ENCODE results near the gene NADSYN1. TPM values are rescaled to one million over a fixed set of nuclear protein-coding genes. Genes with fewer than 3 reads are reported as not detected.

Gene NADSYN1
- total RNA-seq, 1 experiment from 2014 or later = 91.3 TPM

GRCh38 chr11:71434576-71435130, 18.4 kb upstream of the NADSYN1 start:
- ChIA-PET CTCF (interaction anchor here (0.7 kb wide), 1 partner anchor 9 kb away, joined by 3 read pairs; no protein-coding TSS in a partner anchor), POLR2A (no interaction called here)
- peaks cover 50% of the 10 kb centered on the region for H3K36me3 Mint-ChIP-seq (ENCODE audit: insufficient read depth, unreplicated experiment)
- H3K9me3 Mint-ChIP-seq (ENCODE audit: unreplicated experiment) = no peaks in the 10 kb centered on the region
- H3K4me1 Mint-ChIP-seq (ENCODE audit: low read depth, unreplicated experiment) = peaks cover 17% of the 10 kb centered on the region
- Histone ChIP-seq H3K4me3 (ENCODE audit: low read depth, low read length) (no peak overlapping the region), H3K27me3 (replicated peaks; ENCODE audit: control insufficient read depth, insufficient read depth, low read length) (no peaks in the 10 kb centered on the region), H3K36me3 (ENCODE audit: control insufficient read depth, insufficient read depth, low read length) (peaks cover 11% of the 10 kb centered on the region), H3K4me1 (peaks cover 13% of the 10 kb centered on the region), H3K9me3 (no peaks in the 10 kb centered on the region)
- H3K27me3 Mint-ChIP-seq (ENCODE audit: insufficient read depth, unreplicated experiment) = no peaks in the 10 kb centered on the region
- peak overlapping the region; percentile 9 for H3K27ac Mint-ChIP-seq (ENCODE audit: unreplicated experiment)
- H3K4me3 Mint-ChIP-seq (ENCODE audit: unreplicated experiment) = no peak overlapping the region
- intact Hi-C loops (cut with micrococcal nuclease; ENCODE audit: unreplicated experiment) = no loop called here
- no peak for DNase-seq
- no peak for TF ChIP-seq CTCF (IDR thresholded peaks at IDR 0.05; ENCODE audit: insufficient read depth in 1 of 2, low read depth in 1 of 2, low read length in 1 of 2, severe bottlenecking in 1 of 2, unreplicated experiment in 1 of 2)
- BruUV-seq (replicated peaks) = TSS peak; percentile 50

- POLR2A ChIA-PET = no interaction called here
- Mint-ChIP-seq H3K27ac (ENCODE audit: unreplicated experiment) (no peak overlapping the region), H3K4me3 (ENCODE audit: unreplicated experiment) (no peak overlapping the region), H3K4me1 (ENCODE audit: low read depth, unreplicated experiment) (peaks cover 17% of the 10 kb centered on the region), H3K27me3 (ENCODE audit: insufficient read depth, unreplicated experiment) (no peaks in the 10 kb centered on the region), H3K36me3 (ENCODE audit: insufficient read depth, unreplicated experiment) (peaks cover 57% of the 10 kb centered on the region), H3K9me3 (ENCODE audit: unreplicated experiment) (no peaks in the 10 kb centered on the region)
- Histone ChIP-seq H3K4me3 (ENCODE audit: low read depth, low read length) (no peak overlapping the region), H3K4me1 (peaks cover 13% of the 10 kb centered on the region), H3K9me3 (no peaks in the 10 kb centered on the region), H3K27me3 (replicated peaks; ENCODE audit: control insufficient read depth, insufficient read depth, low read length) (no peaks in the 10 kb centered on the region), H3K36me3 (ENCODE audit: control insufficient read depth, insufficient read depth, low read length) (peaks cover 14% of the 10 kb centered on the region)
- no peak for DNase-seq
- CTCF ChIA-PET = no interaction called here
- no peak for TF ChIP-seq CTCF (IDR thresholded peaks at IDR 0.05; ENCODE audit: insufficient read depth in 1 of 2, low read depth in 1 of 2, low read length in 1 of 2, severe bottlenecking in 1 of 2, unreplicated experiment in 1 of 2)
- BruUV-seq (replicated peaks) = no TSS peak
- intact Hi-C loops (cut with micrococcal nuclease; ENCODE audit: unreplicated experiment) = no loop called here
These were observed 17.6 kb upstream of the NADSYN1 start for GRCh38 chr11:71435278-71435951.

GRCh38 chr11:71436861-71437260, 16.1 kb upstream of the NADSYN1 start:
- DNase-seq = no peak
- H3K4me1 Mint-ChIP-seq (ENCODE audit: low read depth, unreplicated experiment) = peaks cover 17% of the 10 kb centered on the region
- no peak for TF ChIP-seq CTCF (IDR thresholded peaks at IDR 0.05; ENCODE audit: insufficient read depth in 1 of 2, low read depth in 1 of 2, low read length in 1 of 2, severe bottlenecking in 1 of 2, unreplicated experiment in 1 of 2)
- intact Hi-C loops (cut with micrococcal nuclease; ENCODE audit: unreplicated experiment) = no loop called here
- H3K27ac Mint-ChIP-seq (ENCODE audit: unreplicated experiment) = no peak overlapping the region
- H3K36me3 Mint-ChIP-seq (ENCODE audit: insufficient read depth, unreplicated experiment) = peaks cover 66% of the 10 kb centered on the region
- BruUV-seq (replicated peaks) = no TSS peak
- Histone ChIP-seq H3K4me3 (ENCODE audit: low read depth, low read length) (no peak overlapping the region), H3K27me3 (replicated peaks; ENCODE audit: control insufficient read depth, insufficient read depth, low read length) (no peaks in the 10 kb centered on the region), H3K9me3 (no peaks in the 10 kb centered on the region), H3K4me1 (peaks cover 13% of the 10 kb centered on the region), H3K36me3 (ENCODE audit: control insufficient read depth, insufficient read depth, low read length) (peaks cover 23% of the 10 kb centered on the region)
- no peak overlapping the region for H3K4me3 Mint-ChIP-seq (ENCODE audit: unreplicated experiment)
- ChIA-PET POLR2A (interaction anchor here (0.8 kb wide), 1 partner anchor 18 kb away, joined by 4 read pairs; no protein-coding TSS in a partner anchor), CTCF (no interaction called here)
- no peaks in the 10 kb centered on the region for H3K9me3 Mint-ChIP-seq (ENCODE audit: unreplicated experiment)
- H3K27me3 Mint-ChIP-seq (ENCODE audit: insufficient read depth, unreplicated experiment) = no peaks in the 10 kb centered on the region

Data from Caco-2 (cell line).